GOT3 (cell line): ENCODE measurements around the gene TMC3.
"Not testable (repeated sequence)": the region's sequence is repeated elsewhere in the genome, so short reads cannot be mapped to it uniquely, and the experiment has no call there.

Source experiments
- DNase-seq: peaks from one replicate; lab custom pipeline; 2025; ENCODE audit warnings: mixed read lengths; lab: John Stamatoyannopoulos, UW

The TMC3 gene

DNA sequence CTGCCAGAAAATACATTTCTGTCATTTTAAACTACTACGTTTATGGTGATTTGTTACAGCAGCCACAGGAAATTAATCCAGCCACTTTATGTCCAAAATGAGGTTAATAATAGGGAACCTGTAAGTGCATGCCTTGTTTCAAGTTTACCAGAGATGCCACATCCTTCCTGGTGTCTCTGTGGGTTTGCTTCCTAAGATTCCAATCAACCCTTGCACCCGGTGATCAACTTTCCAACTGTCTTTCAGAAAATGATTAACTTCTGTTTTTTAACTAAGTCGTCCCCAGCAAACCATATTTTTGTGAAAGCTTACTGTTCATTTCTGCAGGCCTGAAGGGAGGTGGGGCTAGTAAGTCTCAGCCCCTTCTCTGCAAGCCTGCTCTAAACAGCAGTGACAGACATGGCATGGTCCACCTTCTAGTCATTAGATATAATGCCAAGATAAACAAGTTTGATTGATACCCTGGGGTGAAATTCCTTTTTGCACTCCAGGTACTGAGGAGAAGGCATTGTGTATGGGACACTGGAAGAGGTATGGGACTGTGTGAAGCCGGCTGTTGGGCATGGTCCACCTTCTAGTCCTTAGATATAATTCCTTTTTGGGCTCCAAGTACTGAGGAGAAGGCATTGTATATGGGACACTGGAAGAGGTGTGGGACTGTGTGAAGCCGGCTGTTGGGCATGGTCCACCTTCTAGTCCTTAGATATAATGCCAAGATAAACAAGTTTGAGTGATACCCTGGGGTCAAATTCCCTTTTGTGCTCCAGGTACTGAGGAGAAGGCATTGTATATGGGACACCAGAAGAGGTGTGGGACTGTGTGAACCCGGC lies 11.1 kb upstream of the TMC3 start:
- DNase-seq, result no peak

DNA sequence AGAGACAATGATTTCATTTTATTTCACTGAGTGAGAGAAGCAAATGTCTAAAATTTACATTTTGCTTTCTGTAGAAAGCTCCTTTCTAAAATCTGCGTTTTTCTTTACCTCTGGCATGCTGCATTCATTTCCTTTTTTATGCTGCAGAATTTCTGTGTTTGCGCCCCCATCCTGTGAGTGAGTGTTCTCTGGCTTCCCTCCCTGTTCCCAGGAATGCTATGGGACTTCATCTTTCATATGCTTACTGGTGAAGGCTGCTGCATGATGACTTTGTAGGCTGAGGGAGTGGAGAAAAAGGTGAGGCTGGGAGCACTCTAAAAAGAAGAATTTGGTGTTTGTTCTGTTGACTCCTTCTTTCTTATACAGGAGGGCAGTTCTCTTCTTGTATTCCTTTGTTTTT lies 7.7 kb upstream of the TMC3 start:
- DNase-seq, result no peak

DNA sequence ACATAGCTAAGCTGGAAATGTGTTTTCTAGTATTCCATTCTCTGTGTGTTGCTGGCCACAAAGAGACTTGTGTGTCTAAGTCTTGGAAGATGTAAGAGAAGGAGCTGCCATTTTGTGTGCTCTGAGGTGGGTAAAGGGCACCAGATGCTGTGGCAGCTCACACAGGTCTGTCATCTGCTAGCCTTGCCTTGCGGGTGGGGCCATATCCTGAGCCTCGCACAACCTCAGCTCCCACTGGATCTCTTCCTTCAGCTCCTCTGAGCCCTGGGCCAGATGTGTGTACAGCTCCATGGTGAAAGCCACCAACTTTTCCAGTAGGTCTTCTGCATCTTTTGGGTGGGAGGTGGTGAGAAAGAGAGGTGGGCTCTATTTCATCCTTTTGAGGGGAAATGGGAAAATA lies 6.7 kb upstream of the TMC3 start:
- no peak for DNase-seq

DNA sequence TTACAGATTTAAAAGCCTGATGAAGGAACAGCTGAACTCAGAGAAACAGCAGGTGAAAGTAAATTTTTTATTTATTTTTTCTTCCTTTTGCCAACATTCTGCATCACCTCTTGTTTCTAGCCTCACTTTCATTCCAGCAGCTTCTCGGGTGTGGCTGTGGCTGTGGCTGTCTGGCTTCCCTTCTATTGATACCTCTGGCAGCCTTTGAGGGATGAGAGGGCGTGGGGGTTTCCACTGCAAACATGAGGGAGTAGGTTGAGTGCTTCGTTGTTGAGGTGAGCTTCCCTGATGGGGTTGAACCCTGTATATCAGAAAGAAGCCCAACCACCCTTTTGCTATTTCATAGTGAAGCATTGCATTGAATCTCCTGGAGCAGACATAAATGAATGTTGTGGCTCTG lies 6.2 kb upstream of the TMC3 start:
- no peak for DNase-seq

DNA sequence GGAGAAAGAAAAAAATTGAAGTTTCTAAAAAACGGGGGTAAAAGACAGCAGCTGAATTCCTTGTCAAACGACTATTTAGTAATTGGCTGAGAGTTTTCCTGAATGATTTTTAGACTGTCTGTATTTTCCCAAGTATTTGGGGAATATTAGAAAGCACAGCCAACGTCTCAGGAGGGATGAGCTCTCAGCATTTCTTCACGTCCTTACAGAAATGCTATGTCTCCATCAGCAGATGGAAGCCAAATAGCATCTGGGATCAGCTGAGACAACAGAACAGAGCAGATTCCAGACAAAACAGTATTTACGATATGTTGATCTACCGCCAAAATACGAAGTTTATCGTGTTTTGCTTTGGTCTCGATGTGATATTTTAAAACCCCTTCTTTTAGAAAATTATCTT lies 5.3 kb upstream of the TMC3 start:
- no peak for DNase-seq

DNA sequence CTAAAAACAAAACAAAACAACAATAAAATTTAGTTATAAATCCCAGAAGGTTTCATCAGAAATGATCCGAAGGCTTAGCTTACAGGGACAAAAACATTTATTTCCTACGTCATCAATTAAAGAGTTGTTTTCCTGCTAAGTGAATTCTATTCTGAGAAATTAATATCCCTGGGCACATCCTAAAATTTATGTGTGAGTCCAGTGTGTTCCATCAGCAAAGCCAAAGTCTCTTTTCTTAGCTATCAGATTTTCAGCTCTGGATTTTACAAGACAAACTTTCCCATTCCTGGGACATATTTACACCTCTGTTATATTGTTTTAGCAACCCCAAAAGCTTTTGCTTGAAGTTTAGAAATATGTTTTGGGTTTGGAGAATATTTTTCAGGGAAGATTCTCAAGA lies 4.4 kb upstream of the TMC3 start:
- DNase-seq, result no peak

DNA sequence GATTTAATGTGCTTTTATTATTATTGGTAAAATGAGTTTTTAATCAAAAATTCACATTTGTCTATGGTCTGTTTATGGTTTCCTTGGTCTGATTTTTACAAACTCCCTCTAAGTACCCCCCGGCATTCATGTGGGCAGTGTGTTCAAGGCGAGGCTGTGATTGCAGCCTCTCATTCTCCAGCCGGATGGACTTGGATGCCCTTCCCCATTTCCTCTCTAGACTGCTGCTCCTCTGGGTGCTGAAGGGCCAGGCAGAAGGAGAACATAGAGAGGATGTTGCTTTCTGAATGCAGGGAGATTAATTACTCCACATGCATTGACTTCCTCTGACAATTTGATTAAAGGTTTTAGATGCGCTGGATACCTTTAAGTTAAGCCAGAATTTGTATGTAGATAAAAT lies 3.9 kb upstream of the TMC3 start:
- DNase-seq, result no peak

DNA sequence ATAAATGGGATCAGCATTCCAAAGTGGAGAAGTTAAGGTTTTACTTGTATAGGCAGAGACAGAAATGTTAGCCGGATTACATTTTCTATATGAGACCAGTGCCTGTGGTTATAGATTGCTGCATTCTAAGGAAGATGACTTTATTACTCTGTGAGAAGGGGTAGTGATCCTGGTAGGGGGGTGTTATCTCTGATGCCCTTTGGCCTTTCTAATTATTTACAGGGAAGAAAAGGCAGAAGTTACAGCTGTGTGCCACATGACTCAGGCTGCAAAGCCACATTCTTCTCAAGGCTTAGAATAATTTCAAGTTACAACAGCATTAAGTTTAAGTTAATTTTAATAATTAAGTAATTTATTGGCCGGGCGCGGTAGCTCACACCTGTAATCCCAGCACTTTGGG lies 2.2 kb upstream of the TMC3 start:
- no peak for DNase-seq

DNA sequence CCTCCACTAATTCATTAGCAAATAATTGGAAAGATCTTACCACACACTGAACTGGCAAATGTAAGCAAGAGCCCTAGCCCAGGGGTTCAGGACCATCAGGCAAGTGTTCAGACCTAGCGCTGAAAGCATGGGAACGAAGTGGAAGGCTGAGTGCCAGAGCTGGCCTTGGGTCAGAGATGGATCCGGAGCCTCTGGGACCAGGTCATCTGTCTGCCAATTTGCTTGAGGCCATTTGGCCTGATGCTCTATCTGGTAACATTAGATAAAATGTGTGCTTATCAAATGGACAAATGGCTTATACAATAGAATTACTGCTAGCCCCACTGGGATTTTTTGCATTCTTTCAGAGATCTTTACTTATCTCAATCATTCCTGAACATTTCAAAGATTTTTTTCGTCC lies 1.4 kb upstream of the TMC3 start:
- DNase-seq, result no peak

DNA sequence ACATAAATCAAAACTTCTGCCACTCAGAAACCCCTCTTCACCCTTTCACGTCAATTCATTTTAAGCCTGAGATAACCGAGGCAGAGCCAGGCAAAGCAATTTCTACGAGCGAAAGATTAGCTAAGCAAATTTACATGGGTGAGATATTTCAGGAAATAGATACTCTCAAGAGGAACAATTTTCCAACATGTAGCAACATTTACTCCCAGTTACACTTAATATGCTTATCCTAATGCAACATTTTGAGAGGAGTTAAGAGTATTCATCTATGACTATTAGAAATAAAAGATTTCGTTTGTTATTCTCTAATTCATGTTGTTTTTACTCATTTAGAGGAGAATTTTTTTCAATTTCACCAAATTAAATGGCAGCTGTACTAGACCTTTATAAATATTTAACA lies 837 bp downstream of the TMC3 start:
- no peak for DNase-seq

DNA sequence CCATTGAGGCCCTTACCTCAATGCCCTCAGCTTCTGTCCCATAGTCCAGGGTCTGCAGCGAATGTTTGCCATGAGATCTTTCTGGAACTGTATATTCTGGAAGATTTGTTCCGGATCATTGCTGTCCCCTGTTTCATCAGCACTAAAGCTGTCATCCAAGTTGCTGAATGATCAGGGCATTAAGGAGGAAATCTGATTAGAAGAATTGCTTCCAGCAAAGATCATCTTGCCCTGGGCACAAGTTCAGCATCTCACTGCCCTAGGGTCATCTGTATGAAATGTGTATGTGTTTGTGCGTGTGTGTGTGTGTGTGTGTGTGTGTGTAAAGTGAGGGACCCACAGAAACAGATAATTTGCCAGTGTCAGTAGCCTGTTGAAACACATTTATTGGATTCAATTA lies 1.4 kb downstream of the TMC3 start:
- no peak for DNase-seq

DNA sequence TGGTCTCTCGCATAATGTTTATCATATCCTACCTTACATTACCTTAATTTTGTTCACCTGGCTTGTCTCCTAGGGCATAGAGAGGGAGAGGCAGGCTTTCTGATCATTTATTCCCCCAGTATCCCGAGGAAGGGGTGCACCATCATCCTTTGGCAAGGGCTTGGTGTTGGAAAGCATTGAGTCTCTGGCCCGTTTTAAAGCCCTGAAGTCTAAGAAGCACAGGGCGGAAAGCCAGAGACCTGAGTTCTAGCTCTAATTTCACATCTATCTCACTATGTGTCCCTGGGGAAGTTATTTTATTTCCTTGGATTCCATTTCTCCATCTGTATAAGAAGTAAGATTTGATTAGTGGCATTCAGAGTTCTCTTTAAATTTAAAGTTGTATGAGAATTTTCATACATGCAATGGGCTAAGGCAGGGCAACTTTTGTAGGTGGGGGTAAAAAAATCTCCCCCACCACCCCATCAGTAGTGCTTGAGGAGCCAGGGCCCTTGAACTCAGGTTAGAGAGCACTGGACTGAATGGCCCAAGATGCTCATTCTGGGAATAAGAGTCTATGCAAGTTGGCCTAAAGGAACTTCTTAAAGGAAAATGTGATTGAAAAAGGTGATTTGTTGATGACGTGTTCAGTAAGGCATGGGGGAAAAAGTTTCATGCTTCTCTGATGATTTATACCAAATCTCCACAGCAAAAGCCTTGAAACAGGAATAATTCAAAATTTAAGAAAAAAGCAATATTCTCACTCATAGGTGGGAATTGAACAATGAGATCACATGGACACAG lies 10.1 kb downstream of the TMC3 start:
- DNase-seq, result no peak

DNA sequence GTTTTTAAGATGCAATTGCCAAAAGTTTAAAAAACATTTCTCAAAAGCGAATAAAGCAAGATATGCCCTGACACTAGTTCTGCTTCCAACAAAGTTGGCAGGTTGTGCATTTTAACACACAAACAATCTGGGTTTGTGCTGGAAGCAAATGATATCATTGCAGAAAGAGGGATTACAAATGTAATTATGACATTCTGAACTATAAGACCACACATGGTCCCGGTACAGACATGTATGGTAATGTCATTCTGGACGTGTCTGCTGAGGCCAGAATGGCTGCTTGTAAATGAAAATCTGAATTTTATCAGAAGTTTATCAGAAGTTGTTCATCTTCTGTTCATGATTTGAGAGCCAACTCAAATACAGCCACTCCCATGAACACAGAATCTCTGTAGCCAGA lies 10.7 kb downstream of the TMC3 start:
- no peak for DNase-seq

DNA sequence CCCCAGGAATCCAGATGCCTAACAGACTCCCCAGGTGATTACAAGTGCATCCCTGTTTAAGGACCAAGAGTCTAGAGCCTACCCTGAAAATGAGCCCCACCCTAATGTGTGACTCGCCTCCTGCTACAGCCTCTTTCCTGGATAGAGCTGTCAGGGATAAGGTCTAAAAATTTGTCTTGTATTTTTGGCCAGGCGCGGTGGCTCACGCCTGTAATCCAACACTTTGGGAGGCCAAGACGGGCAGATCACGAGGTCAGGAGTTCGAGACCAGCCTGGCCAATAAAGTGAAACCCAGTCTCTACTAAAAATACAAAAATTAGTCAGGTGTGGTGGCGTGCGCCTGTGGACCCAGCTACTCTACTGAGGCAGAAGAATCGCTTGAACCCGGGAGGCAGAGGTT lies 11.2 kb downstream of the TMC3 start:
- DNase-seq, result no peak

DNA sequence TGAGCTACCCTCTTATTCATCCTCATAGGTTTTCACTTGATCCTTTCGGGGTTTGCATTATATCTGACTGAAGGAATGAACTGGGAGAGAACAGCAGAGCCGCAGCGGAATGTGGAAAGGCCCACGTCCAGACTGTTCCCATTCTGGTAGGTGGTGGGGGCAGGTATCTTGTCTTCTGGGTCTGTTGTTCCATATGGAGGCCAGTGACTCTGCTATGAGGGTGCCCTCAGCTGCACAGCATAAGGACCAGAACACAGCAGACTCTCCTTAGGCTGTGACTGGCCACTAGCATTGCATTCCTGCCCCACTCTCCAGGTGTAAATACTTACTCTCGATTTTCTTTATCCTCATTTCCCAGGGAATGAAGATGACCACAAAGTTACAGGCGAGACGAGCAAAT lies 12.1 kb downstream of the TMC3 start:
- DNase-seq, result no peak

DNA sequence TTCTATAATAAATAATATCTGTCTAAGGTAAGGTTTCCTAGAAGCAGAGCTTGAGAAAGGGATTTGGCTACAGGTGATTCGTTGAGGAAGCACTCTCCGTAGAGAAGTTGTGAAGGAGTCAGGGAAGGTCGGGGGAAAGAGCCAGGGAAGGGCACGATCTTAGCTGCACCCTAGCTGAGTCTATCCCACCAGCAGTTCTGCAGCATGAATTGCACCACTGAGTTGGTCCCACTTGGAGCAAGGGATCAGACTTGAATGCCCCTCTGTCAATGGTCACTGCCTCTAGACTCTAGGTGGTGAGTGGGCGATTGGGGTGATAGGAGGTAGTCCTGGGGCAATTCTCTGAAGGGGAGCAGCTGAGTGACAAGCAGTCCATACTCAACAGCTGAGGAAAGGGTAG lies 13.5 kb downstream of the TMC3 start:
- DNase-seq, result no peak

DNA sequence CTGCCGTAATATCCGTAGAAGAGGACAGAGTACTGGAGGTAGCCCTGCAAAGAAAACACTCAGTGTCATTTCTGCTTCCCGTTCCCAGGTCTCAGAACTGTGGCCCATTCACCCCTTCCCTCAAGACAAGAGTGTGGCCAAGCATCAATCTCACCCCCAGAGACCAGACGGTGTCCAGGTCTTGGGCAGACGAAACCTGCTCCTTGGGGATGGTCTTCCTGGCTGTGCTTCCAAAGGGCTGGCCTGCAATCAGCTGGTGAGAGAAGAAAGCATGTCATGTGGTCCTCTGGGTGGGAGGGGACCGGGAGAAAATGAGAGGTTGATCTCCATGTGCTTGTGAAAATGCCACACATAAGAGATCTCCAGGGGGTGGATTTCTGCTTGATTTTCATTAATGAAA lies 15.8 kb downstream of the TMC3 start:
- no peak for DNase-seq

DNA sequence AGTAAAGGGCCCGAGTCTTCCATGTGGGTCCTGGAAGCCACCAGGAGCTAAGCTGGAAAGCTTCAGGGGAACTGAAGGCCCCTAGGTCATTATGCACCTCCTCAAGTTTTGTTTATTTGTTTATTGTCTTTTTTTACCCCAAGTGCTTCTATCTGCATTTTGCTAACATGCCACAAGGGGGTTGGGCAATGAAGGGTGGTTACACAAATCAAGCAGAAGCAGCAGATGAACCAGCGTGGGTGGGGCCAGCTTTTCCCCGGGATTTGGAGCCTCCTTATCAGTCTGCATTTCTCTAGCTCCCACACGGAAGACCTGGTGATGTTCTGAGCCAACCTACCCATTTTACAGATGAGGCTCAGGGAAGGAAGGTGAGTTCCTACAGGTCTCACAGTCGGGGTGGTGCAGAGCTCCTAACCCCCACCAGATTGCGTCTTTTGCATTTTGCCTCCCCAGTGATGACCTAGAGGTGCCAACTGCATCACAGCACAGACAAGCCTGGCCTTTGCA lies 16.8 kb downstream of the TMC3 start:
- DNase-seq, result no peak

DNA sequence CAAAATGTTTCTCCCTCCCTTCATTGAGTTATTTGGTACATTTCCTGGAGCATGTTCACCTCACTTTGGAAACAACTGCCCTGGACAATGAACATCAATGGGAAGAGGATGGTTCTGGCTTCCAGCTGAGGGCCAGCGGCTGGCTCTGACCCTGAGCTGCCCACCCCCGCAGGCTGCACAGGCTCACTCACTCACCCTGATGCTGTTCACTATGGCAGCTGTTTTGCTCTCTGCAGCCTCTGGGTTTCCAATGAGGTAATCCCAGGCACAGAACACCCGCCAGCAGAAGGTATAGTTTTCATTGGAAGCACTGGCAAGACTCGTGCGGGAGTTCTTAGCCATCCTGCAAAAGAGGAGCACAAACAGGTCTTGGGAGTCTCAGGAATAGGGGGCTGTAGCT lies 17.8 kb downstream of the TMC3 start:
- no peak for DNase-seq

DNA sequence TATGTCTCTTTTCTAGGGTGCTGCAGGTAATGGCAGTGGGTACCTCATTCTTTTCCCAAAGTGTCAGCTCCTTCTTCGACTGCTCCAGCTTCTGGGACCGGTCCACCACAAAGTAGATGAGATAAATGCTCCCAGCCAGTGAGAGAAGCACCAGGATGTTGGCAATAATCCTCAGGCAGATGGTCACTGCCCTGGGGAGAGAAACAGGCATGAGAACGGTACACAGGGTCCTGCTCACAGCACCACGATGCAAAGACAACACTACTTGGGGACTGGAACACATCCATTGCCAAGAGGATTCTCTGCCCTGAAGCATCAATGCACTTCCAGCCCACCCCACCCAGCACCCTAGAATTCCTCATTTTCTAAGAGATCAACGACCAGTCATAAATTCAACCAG lies 22.4 kb downstream of the TMC3 start:
- no peak for DNase-seq

DNA sequence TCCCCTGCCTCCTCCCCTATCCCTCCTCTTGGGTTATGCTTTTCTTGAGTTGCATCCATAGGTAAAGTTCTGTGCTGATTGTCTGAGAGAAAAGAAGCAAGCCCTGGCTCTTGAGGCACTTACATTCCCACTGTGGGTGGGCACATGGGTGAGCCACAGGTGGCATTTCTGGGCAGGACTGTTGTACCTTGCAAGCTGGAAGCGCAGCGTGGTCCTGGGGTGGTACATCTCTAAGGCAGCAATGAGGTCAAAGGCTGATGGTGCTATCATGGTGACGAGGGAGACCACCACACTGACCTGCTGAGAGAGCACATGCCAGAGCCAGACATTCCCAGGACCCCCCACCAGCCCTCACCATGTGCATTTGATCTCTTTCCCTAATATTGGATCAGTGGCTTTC lies 24.7 kb downstream of the TMC3 start:
- no peak for DNase-seq

DNA sequence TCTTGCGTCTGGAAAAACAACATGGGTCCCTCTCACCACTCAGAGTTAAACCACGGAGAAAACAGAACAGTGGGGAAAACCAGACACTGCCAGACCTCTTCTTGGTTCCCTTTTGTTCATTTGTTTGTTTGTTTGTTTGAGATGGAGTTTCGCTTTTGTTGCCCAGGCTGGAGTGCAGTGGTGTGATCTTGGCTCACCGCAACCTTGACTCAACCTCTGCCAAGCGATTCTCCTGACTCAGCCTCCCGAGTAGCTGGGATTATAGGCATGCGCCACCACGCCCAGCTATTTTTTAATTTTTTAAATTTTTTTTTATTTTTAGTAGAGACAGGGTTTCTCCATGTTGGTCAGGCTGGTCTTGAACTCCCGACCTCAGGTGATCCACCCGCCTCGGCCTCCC lies 25.3 kb downstream of the TMC3 start:
- not testable (repeated sequence) for DNase-seq

DNA sequence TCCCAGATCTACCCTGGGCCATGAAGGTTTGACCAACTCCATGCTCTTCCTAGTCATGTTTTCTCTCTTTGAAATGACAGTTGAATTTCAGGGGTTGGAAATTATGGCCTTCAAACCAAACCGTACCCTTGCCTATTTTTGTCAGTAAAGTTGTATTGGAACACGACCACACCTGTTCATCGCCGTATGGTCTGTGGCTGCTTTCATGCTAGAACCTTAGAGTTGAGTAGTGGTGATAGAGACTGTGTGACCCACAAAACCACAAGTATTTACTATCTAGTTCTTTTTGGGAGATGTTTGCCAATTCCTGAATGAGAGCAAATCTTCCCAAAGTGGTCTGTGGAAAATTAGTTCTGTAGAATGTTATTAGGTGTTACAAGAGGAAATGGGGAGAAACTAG lies 26.1 kb downstream of the TMC3 start:
- no peak for DNase-seq

DNA sequence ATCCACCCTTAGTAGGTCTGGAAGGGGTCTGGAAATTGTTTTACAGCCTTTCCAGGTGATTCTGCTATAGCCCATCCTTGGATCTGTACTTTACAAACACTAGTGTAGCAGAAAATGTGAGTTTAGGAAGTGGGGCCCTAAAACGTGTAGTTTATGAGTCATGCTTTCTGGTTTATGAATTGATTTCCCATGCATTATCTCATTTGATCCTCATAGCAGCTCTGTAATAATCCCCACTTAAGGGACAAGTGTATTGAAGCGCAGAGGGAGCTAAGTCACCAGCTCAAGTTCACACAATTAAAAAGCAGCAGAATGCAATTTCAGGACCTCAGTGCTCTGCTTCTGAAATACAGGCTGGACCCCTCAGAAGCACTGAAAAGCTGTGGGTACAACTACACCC lies 27.4 kb downstream of the TMC3 start:
- no peak for DNase-seq
